ENCODE measurements around the gene GPC6.

The GPC6 gene

DNA sequence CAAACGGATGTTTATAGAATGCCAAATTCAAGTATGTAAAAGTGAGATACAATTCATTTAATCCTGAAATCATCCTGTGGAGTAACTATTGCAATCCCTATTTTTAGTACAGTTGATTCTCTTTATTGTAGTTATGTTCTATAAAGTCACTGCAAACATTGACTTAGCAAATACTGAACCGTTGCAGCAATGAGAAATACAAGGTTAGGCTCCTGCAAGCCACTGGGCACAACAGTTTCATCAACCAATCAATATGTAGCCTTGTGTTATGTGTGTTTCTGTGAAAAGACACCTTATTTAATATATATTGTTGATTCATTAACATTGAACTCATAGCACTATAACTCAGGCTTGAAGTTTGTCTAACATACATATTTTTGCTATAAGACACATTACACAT, 1078.4 kb downstream of the GPC6 start:
- TF ChIP-seq, protein P1, sequence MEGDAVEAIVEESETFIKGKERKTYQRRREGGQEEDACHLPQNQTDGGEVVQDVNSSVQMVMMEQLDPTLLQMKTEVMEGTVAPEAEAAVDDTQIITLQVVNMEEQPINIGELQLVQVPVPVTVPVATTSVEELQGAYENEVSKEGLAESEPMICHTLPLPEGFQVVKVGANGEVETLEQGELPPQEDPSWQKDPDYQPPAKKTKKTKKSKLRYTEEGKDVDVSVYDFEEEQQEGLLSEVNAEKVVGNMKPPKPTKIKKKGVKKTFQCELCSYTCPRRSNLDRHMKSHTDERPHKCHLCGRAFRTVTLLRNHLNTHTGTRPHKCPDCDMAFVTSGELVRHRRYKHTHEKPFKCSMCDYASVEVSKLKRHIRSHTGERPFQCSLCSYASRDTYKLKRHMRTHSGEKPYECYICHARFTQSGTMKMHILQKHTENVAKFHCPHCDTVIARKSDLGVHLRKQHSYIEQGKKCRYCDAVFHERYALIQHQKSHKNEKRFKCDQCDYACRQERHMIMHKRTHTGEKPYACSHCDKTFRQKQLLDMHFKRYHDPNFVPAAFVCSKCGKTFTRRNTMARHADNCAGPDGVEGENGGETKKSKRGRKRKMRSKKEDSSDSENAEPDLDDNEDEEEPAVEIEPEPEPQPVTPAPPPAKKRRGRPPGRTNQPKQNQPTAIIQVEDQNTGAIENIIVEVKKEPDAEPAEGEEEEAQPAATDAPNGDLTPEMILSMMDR (IDR thresholded peaks at IDR 0.05; ENCODE audit: low read depth, low read length, missing control alignments) = no peak
- H3K4me3 ChIP-seq (ENCODE audit: low read depth, low read length) = no peak overlapping the region
- in situ Hi-C loops (cut with HindIII; ENCODE audit: low sequenced_read_pairs) = no loop called here
- DNase-seq (ENCODE audit: low read depth) = no peak

DNA sequence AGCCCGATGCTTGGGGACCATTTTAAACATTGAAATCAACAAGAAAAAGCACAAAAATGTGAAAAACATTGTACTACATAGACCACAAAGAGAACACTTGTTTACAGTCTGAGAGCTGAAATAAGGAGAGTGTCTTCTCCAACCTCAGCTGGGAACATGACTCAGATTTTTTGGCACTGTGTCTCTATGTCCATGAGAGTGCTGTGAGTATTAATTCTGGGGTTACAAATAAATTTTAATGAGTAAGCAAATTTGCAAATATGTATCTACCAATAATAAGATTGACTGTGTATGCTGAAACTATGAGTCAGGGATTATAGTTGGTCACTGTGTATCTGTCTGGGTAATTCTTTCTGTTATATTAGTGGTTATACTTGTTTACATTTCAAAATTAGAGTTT, 1078.9 kb downstream of the GPC6 start:
- in situ Hi-C loops (cut with HindIII; ENCODE audit: low sequenced_read_pairs) = no loop called here
- TF ChIP-seq, protein P1 (IDR thresholded peaks at IDR 0.05; ENCODE audit: low read depth, low read length, missing control alignments) = no peak
- DNase-seq (ENCODE audit: low read depth) = peak; percentile 72

DNA sequence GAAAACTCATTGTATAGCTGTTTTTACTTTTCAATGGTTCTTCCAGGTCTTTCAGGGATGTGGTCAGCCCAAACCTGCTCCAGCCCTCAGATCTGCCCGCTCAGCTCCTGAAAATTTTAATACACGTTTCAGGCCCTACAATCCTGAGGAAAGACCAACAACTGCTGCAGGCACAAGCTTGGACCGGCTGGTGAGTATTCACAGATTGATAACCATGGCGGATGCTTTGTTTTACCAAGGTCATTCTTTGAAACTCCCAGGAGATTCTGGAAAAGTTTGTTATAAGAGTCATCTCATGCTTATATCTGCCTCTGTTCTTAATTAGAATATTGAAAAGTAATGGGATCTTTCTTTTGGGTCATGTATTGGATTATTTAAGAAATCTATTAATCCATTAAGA, 1079.3 kb downstream of the GPC6 start:
- H3K4me3 ChIP-seq (ENCODE audit: low read depth, low read length) = no peak overlapping the region
- DNase-seq (ENCODE audit: low read depth) = no peak
- TF ChIP-seq, protein P1 (IDR thresholded peaks at IDR 0.05; ENCODE audit: low read depth, low read length, missing control alignments) = no peak
- in situ Hi-C loops (cut with HindIII; ENCODE audit: low sequenced_read_pairs) = no loop called here

More for the DNA sequence above, 1078.9 kb downstream of the GPC6 start:
- no peak overlapping the region for H3K4me3 ChIP-seq (ENCODE audit: low read depth, low read length)

DNA sequence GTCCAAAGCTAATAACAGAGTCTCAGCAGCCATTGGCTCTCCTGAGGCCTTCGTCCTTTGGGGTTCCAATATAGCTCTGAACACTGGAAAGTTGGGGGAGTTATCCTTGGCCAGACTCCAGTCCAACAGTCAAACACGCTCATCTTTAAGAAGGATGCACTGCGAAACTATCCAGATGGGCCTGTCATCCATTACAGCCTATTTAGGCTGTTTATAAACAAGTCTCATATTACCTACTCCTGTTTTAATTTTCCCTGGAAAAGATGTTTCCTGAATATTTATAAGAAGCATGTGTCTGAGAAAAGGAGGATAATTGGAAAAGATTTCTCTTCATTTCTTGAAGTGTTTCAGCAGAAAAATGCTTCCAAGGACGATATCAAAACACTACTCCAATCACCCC, 1082.2 kb downstream of the GPC6 start:
- TF ChIP-seq, protein P1 (IDR thresholded peaks at IDR 0.05; ENCODE audit: low read depth, low read length, missing control alignments) = no peak
- in situ Hi-C loops (cut with HindIII; ENCODE audit: low sequenced_read_pairs) = no loop called here
- DNase-seq (ENCODE audit: low read depth) = no peak
- no peak overlapping the region for H3K4me3 ChIP-seq (ENCODE audit: low read depth, low read length)

DNA sequence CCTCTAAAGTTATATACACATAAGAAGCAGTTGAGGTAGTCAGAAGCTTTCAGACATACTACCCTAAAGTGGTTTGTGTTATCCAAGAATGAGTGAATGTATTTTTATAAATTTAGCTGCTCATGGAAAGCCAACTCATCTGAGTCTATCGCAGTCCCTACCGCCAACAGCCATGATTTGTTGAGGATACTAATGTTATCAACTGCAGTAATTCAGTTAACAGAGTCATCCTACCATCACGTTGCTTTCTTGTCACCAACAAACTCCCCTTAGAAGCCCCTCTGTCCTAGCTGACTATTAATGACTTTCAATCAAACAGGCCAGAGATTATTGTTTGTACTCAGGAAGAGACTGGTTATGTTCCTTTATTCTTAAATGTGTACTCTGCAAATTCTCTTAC, 1083.0 kb downstream of the GPC6 start:
- TF ChIP-seq, protein P1 (IDR thresholded peaks at IDR 0.05; ENCODE audit: low read depth, low read length, missing control alignments) = no peak
- in situ Hi-C loops (cut with HindIII; ENCODE audit: low sequenced_read_pairs) = no loop called here

DNA sequence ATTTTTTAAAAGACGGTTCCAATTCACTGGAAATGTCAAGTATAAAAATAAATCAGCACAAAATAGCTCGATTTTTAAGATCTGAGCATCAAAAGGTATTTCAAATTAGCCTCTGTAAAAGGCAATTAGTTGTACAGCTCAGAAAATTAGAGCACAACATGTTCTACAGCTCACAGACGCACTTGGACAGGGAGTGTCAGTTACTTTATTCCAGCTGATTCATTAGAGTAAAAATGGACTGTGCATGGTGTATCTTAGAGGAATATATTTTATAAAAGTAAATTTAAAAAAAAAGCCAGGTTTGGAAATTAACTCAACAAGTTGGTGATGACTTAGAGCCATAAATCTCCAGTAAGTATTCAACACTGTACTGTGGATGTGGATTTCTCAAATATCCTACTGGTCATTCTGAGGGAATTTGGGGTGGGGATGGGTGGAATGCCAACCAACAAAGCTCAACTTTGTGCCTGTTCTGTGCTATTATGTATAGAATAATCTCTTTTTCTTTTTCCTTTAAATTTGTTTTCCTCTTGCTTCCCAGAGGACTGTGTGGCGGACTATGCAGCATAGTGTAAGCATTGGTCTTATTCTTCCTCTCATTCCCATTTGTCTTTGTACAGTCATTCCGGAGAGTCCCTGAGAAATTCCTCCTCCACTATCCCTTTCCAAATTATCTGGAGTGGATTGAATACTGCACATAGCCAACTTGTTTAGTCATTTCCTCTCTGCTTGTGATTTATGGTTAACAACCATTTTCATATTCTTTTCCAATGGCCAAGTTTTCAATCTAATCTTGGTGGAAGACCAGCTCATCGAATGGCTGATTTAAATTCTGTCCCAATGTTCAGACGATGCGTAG, 1083.6 kb downstream of the GPC6 start:
- in situ Hi-C loops (cut with HindIII; ENCODE audit: low sequenced_read_pairs) = no loop called here
- H3K4me3 ChIP-seq (ENCODE audit: low read depth, low read length) = no peak overlapping the region
- TF ChIP-seq, protein P1 (IDR thresholded peaks at IDR 0.05; ENCODE audit: low read depth, low read length, missing control alignments) = no peak
- DNase-seq (ENCODE audit: low read depth) = peak; percentile 65

More for the DNA sequence above, 1083.0 kb downstream of the GPC6 start:
- DNase-seq (ENCODE audit: low read depth) = no peak
- no peak overlapping the region for H3K4me3 ChIP-seq (ENCODE audit: low read depth, low read length)
